K562 (cell line): ENCODE measurements around the gene RAB6A. TPM values are rescaled to one million over a fixed set of nuclear protein-coding genes. Genes with fewer than 3 reads are reported as not detected.

Experiments used
- ATAC-seq: fragments of 200-7000 bp; cut with Tn5 transposase; 3 replicates; pipeline ENCODE4 v1.9.1; 2020; ENCODE audit warnings: moderate library complexity
- BruUV-seq: library from RNA; stranded (reverse); fragments of 400-500 nt; replicated peaks from 2 replicates; lab custom pipeline; 2021; lab: Mats Ljungman, UMichigan
- CTCF ChIA-PET: fragments of 300-600 bp; formaldehyde crosslinking; extraction: SDS; loops from one replicate; lab custom pipeline; 2021; ENCODE audit warnings: low intra/inter-chr PET ratio; lab: Yijun Ruan, JAX
- POLR2A ChIA-PET: fragments of 300-600, 350-650 bp; sonication (Branson Sonifier 250); formaldehyde crosslinking; extraction: SDS; loops from one replicate; lab custom pipeline; 2021; ENCODE audit warnings: antibody characterized with exemption, inconsistent platforms; lab: Yijun Ruan, JAX
- DNase-seq, 4 experiments: peaks; one replicate each; pipeline versions ENCODE4 v3.0.0 to v3.0.0-alpha.2; 2011 to 2018; ENCODE audit warnings: low spot score in 3 of 4, mixed read lengths in 3 of 4; ENCODE audit errors: extremely low read depth in 1 of 4
- FAIRE-seq: peaks from 2 replicates; lab custom pipeline; 2011; peaks lifted over from hg19 to GRCh38; lab: Jason Lieb, UNC
- H2AFZ ChIP-seq: 2 replicates; pipeline ENCODE4 v1.6.0; 2011; ENCODE audit warnings: low read depth, low read length, control low read depth, inconsistent platforms
- H3K27ac ChIP-seq: fragments of 200-600 bp; 3 replicates; pipeline ENCODE4 v1.8.0; 2011; ENCODE audit warnings: low read depth, mild to moderate bottlenecking, control low read depth, inconsistent platforms, low read length, moderate library complexity, mixed read lengths; ENCODE audit errors: extremely low read depth
- H3K27me3 ChIP-seq, 2 experiments: fragments of 300-600 bp in 1 of 2; 2 replicates in 1 of 2; 3 replicates in 1 of 2; pipeline versions ENCODE4 v1.6.0 to v1.8.0; 2011; ENCODE audit warnings: inconsistent platforms in 2 of 2, low read length in 2 of 2, mild to moderate bottlenecking in 1 of 2, mixed read lengths in 1 of 2, moderate library complexity in 1 of 2; ENCODE audit not compliant: control insufficient read depth in 2 of 2, insufficient read depth in 2 of 2
- H3K36me3 ChIP-seq: fragments of 300-600 bp; 3 replicates; pipeline ENCODE4 v1.8.0; 2011; ENCODE audit warnings: mild to moderate bottlenecking, low read length, inconsistent platforms; ENCODE audit not compliant: control insufficient read depth, insufficient read depth
- H3K4me1 ChIP-seq, 2 experiments: fragments of 200-600 bp in 1 of 2; replicated peaks in 1 of 2; 2 replicates in 1 of 2; 3 replicates in 1 of 2; pipeline versions ENCODE4 v1.5.1 to v1.8.0; 2011; ENCODE audit warnings: inconsistent platforms in 2 of 2, low read length in 2 of 2, mild to moderate bottlenecking in 1 of 2, mixed read lengths in 1 of 2, moderate library complexity in 1 of 2; ENCODE audit not compliant: control insufficient read depth in 2 of 2, insufficient read depth in 2 of 2
- H3K4me2 ChIP-seq: 2 replicates; pipeline ENCODE4 v1.6.1; 2011; ENCODE audit warnings: low read length, control low read depth, inconsistent platforms, mixed read lengths; ENCODE audit not compliant: insufficient read depth
- H3K4me3 ChIP-seq: fragments of 200-600 bp; sonication (generic), shearing (Covaris generic); 2 replicates; pipeline ENCODE4 v1.5.1; 2016; ENCODE audit warnings: control low read depth, inconsistent platforms
- H3K79me2 ChIP-seq: fragments of 200-600 bp; 3 replicates; pipeline ENCODE4 v1.8.0; 2011; ENCODE audit warnings: low read length, inconsistent platforms; ENCODE audit not compliant: control insufficient read depth, insufficient read depth
- H3K9ac ChIP-seq, 2 experiments: 2 replicates each; pipeline versions ENCODE4 v1.6.0 to v1.6.1; 2011; ENCODE audit warnings: low read depth in 2 of 2, low read length in 2 of 2, control low read depth in 1 of 2, inconsistent platforms in 1 of 2, mild to moderate bottlenecking in 1 of 2, mixed read lengths in 1 of 2; ENCODE audit not compliant: insufficient read depth in 1 of 2
- H3K9me1 ChIP-seq: one replicate; pipeline ENCODE4 v1.6.0; 2011; ENCODE audit warnings: inconsistent platforms, mild to moderate bottlenecking, low read length, moderate library complexity; ENCODE audit not compliant: control insufficient read depth, insufficient read depth
- H3K9me3 ChIP-seq: replicated peaks from 2 replicates; pipeline ENCODE4 v1.5.1; 2011; ENCODE audit warnings: low read depth, low read length, inconsistent platforms; ENCODE audit not compliant: control insufficient read depth, insufficient read depth
- H4K20me1 ChIP-seq: replicated peaks from 2 replicates; pipeline ENCODE4 v1.6.1; 2011; ENCODE audit warnings: low read length, inconsistent platforms, mixed read lengths; ENCODE audit not compliant: control insufficient read depth, insufficient read depth
- CEBPG ChIP-seq, 3 experiments: fragments of 200-800 bp in 1 of 3; sonication (Bioruptor generic) in 1 of 3; sonication (generic) in 1 of 3; formaldehyde crosslinking in 1 of 3; IDR thresholded peaks in 2 of 3; conservative IDR thresholded peaks in 1 of 3; 2 replicates each; pipeline versions ENCODE4 v1.6.1 to v1.8.0; 2016 to 2022; ENCODE audit warnings: missing compliant biosample characterization in 2 of 3, missing genetic modification characterization in 2 of 3, mild to moderate bottlenecking in 1 of 3, missing genetic modification reagents in 1 of 3
- ETV1 ChIP-seq: fragments of 450-650 bp; conservative IDR thresholded peaks from 2 replicates; pipeline ENCODE4 v1.6.1; 2016; ENCODE audit warnings: missing genetic modification characterization, control low read depth, low read depth, missing compliant biosample characterization
- FOXM1 ChIP-seq, 2 experiments: fragments of 450-650 bp in 1 of 2; sonication (generic) in 1 of 2; formaldehyde crosslinking in 1 of 2; IDR thresholded peaks; 2 replicates each; pipeline versions ENCODE4 v1.6.1 to v1.9.0; 2017 to 2022; ENCODE audit warnings: low read depth in 2 of 2, mild to moderate bottlenecking in 2 of 2, missing genetic modification reagents in 1 of 2, moderate library complexity in 1 of 2
- GABPA ChIP-seq: fragments of 200-800 bp; sonication (Bioruptor generic); conservative IDR thresholded peaks from 2 replicates; pipeline ENCODE4 v1.6.1; 2016; ENCODE audit warnings: low read depth, missing genetic modification characterization, missing compliant biosample characterization
- GATA2 ChIP-seq: sonication (generic); formaldehyde crosslinking; IDR thresholded peaks from 2 replicates; pipeline ENCODE4 v1.4.0; 2020; ENCODE audit warnings: mild to moderate bottlenecking, missing genetic modification reagents
- MXI1 ChIP-seq: IDR thresholded peaks from 2 replicates; pipeline ENCODE4 v1.6.1; 2011; ENCODE audit warnings: low read depth, mild to moderate bottlenecking, improper control_type of control experiment, low read length
- PCBP2 ChIP-seq: fragments of 200-400 bp; formaldehyde crosslinking; IDR thresholded peaks from 2 replicates; pipeline ENCODE4 v1.6.1; 2018; ENCODE audit warnings: low read length, low read depth, mild to moderate bottlenecking, moderate library complexity; ENCODE audit not compliant: poor library complexity, severe bottlenecking
- SRSF7 ChIP-seq: fragments of 200-400 bp; formaldehyde crosslinking; optimal IDR thresholded peaks from 2 replicates; pipeline ENCODE3; 2017; ENCODE audit warnings: mild to moderate bottlenecking, low read depth, low read length
- ZFPM2 ChIP-seq: fragments of 250-450 bp; sonication (Bioruptor Pico); IDR thresholded peaks from 2 replicates; pipeline ENCODE4 v1.5.1; 2022; ENCODE audit warnings: mild to moderate bottlenecking
- ZFX ChIP-seq: sonication (generic); formaldehyde crosslinking; IDR thresholded peaks from 2 replicates; pipeline ENCODE4 v1.8.0; 2022; ENCODE audit warnings: mild to moderate bottlenecking, missing genetic modification reagents, moderate library complexity
- ZNF277 ChIP-seq: fragments of 250-450 bp; sonication (Bioruptor Pico); IDR thresholded peaks from 2 replicates; pipeline ENCODE4 v1.8.0; 2022; ENCODE audit warnings: inconsistent platforms, mild to moderate bottlenecking, moderate library complexity, borderline replicate concordance
- ZNF764 ChIP-seq: fragments of 250-450 bp; sonication (Bioruptor Pico); IDR thresholded peaks from 2 replicates; pipeline ENCODE4 v1.4.0; 2020; ENCODE audit warnings: low read depth, mild to moderate bottlenecking, moderate library complexity
- WGBS: fragments of 100-300 bp; shearing (Covaris generic); methylation state at CpG from one replicate; pipeline ENCODE4 v1.1.6; 2016; ENCODE audit warnings: low coverage, mixed read lengths; ENCODE audit not compliant: insufficient coverage; ENCODE audit errors: missing lambda C conversion rate; 5-methylcytosine and 5-hydroxymethylcytosine counted together
- in situ Hi-C: fragments of 300-500 bp; cut with MboI; formaldehyde crosslinking; loops from 4 replicates; pipeline ENCODE4 v1.15.0; 2018; ENCODE audit warnings: inconsistent platforms, mixed read lengths
- intact Hi-C: fragments of 100-400 bp; cut with micrococcal nuclease; formaldehyde crosslinking; loops from 2 replicates; pipeline ENCODE4 v1.14.2; 2022
- polyA plus RNA-seq, 8 experiments: library from polyadenylated mRNA; depleted of rRNA in 4 of 8; stranded (reverse) in 5 of 8; unstranded in 3 of 8; fragments of >200 nt; fragmentation: Nextera tagmentation in 2 of 8; fragmentation: Illumina TruSeq in 1 of 8; extraction: Ambion mirVana in 2 of 8; extraction: Trizol in 1 of 8; gene quantifications; 2 replicates each; pipeline versions ENCODE4 v1.2.1 to v1.2.3, GENCODE V29; 2011 to 2014; ENCODE audit warnings: inconsistent platforms in 1 of 8, missing spikeins in 1 of 8
- total RNA-seq, 7 experiments: library from RNA; depleted of rRNA in 6 of 7; stranded (reverse); fragments of >200 nt in 6 of 7; fragmentation: Illumina TruSeq in 2 of 7; extraction: Trizol in 2 of 7; gene quantifications; 2 replicates each; pipeline versions ENCODE4 v1.2.1 to v1.2.3, GENCODE V29; 2011 to 2021; ENCODE audit warnings: low replicate concordance in 1 of 7
- TF ChIP-seq, protein P1 (sequence below): IDR thresholded peaks from 2 replicates; pipeline ENCODE4 v1.6.1; 2012; ENCODE audit warnings: low read depth, low read length, improper control_type of control experiment, borderline replicate concordance
- TF ChIP-seq, protein P2 (sequence below): sonication (generic); formaldehyde crosslinking; IDR thresholded peaks from 2 replicates; pipeline ENCODE4 v1.8.1; 2023; ENCODE audit warnings: mild to moderate bottlenecking, missing genetic modification reagents, moderate library complexity

RAB6A gene
- total and polyA plus RNA-seq, 9 of the 15 experiments (the other 6 are each of a cell fraction or from before 2014, with no cell fraction given) = 14.0 to 95.3 (median 45.4) TPM

GRCh38 chr11:73648571-73649046 is 112.3 kb downstream of the RAB6A start (continued):
- TF ChIP-seq, protein P1, sequence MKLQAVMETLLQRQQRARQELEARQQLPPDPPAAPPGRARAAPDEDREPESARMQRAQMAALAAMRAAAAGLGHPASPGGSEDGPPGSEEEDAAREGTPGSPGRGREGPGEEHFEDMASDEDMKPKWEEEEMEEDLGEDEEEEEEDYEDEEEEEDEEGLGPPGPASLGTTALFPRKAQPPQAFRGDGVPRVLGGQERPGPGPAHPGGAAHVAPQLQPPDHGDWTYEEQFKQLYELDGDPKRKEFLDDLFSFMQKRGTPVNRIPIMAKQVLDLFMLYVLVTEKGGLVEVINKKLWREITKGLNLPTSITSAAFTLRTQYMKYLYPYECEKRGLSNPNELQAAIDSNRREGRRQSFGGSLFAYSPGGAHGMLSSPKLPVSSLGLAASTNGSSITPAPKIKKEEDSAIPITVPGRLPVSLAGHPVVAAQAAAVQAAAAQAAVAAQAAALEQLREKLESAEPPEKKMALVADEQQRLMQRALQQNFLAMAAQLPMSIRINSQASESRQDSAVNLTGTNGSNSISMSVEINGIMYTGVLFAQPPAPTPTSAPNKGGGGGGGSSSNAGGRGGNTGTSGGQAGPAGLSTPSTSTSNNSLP = no peak
- no peak for TF ChIP-seq ZFPM2 (CRISPR knock-in tag)

DNA sequence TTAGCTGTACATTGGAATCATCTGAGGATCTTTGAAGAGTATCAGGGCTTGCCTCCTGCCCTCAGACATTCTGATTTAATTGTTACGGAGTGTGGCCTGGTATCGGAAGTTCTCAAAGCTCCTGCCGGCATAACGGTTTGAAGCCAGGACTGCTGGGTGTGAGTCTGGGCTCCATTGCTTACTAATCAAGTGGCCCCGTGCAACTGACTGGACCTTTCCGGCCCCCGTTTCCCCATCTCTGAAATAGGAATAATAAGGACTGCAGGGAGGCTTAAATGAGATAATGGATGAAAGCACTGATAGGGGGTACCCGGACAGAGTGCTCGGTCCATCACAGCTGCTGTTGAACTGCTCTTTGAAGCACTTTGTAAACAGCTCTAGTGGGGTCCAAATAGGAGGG is 112.8 kb downstream of the RAB6A start:
- H3K27ac ChIP-seq = no peak overlapping the region
- ATAC-seq (no peak), DNase-seq (no peak), FAIRE-seq (no peak)
- H3K27me3 ChIP-seq = peaks cover 35 to 68% of the 10 kb centered on the region in 2 experiments
- in situ Hi-C loops (no loop called here), intact Hi-C loops (no loop called here)
- H3K4me3 ChIP-seq = no peak overlapping the region
- H3K9ac ChIP-seq = no peak overlapping the region
- H3K4me1 ChIP-seq = peaks cover 0 to 15% of the 10 kb centered on the region in 2 experiments; a peak in 3 of 5 replicates
- no TSS peak for BruUV-seq
- H3K36me3 ChIP-seq = no peaks in the 10 kb centered on the region
- no peaks in the 10 kb centered on the region for H3K9me1 ChIP-seq
- ChIA-PET CTCF (no interaction called here), POLR2A (interaction anchor here (0.8 to 1.7 kb wide), 2 partner anchors 12 to 32 kb away, joined by 3 to 9 read pairs; no protein-coding TSS in a partner anchor)
- no peaks in the 10 kb centered on the region for H4K20me1 ChIP-seq
- WGBS = 34% methylated on average over 9 of the region's 9 CpGs
- H3K9me3 ChIP-seq = no peaks in the 10 kb centered on the region
- no peak overlapping the region for H2AFZ ChIP-seq
- no peaks in the 10 kb centered on the region for H3K79me2 ChIP-seq
- H3K4me2 ChIP-seq = no peak overlapping the region
- TF ChIP-seq MXI1 (no peak), ZFX (CRISPR knock-in tag) (no peak), ZNF277 (CRISPR knock-in tag) (no peak), GABPA (tag) (no peak), SRSF7 (no peak), FOXM1 (IDR thresholded peaks at IDR 0.05; ENCODE audit: low read depth) (no peak), FOXM1 (CRISPR knock-in tag; IDR thresholded peaks at IDR 0.05; ENCODE audit: low read depth) (no peak), GATA2 (CRISPR knock-in tag) (no peak), CEBPG (CRISPR knock-in tag; IDR thresholded peaks at IDR 0.05) (no peak), CEBPG (tag; conservative IDR thresholded peaks at IDR 0.05 in 1 of 2, IDR thresholded peaks at IDR 0.05 in 1 of 2) (no peak), ETV1 (tag) (no peak), PCBP2 (no peak), ZNF764 (no peak)
- TF ChIP-seq, protein P2, sequence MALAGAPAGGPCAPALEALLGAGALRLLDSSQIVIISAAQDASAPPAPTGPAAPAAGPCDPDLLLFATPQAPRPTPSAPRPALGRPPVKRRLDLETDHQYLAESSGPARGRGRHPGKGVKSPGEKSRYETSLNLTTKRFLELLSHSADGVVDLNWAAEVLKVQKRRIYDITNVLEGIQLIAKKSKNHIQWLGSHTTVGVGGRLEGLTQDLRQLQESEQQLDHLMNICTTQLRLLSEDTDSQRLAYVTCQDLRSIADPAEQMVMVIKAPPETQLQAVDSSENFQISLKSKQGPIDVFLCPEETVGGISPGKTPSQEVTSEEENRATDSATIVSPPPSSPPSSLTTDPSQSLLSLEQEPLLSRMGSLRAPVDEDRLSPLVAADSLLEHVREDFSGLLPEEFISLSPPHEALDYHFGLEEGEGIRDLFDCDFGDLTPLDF (CRISPR knock-in tag) = no peak
